ENCODE measurements around the gene MANSC4.

GRCh38 chr12:27756670-27757195 is 23.3 kb downstream of the MANSC4 start:
- TF ChIP-seq CTCF (IDR thresholded peaks at IDR 0.05) (no peak), POLR2A (IDR thresholded peaks at IDR 0.05) (no peak)
